Hematopoietic multipotent progenitor cell (in vitro differentiated cells): ENCODE results near the gene CETN3. TPM values are rescaled to one million over a fixed set of nuclear protein-coding genes. Genes with fewer than 3 reads are reported as not detected.
"Not testable (repeated sequence)": the region's sequence is repeated elsewhere in the genome, so short reads cannot be mapped to it uniquely, and the experiment has no call there.

Source experiments
- DNase-seq, 3 donors: peaks; one replicate each; pipeline ENCODE4 v3.0.0-alpha.2; 2011 to 2015; ENCODE audit warnings: low read depth in 2 of 3, low spot score in 2 of 3
- total RNA-seq: library from RNA; depleted of rRNA; stranded (reverse); fragments of >200 nt; gene quantifications from one replicate; pipeline ENCODE4 v1.2.3, GENCODE V29; 2012

The CETN3 gene
- total RNA-seq, 1 donor: 0.54 TPM

GRCh38 chr5:90384389-90384788, 25.2 kb downstream of the CETN3 start:
- DNase-seq: no peak

GRCh38 chr5:90383903-90384302, 25.7 kb downstream of the CETN3 start:
- no peak for DNase-seq

- no peak for DNase-seq
These were observed 28.2 kb downstream of the CETN3 start for GRCh38 chr5:90381213-90381929.

GRCh38 chr5:90379652-90380051, 29.9 kb downstream of the CETN3 start:
- no peak for DNase-seq

- no peak for DNase-seq
These were observed 30.8 kb downstream of the CETN3 start for GRCh38 chr5:90378752-90379151.

GRCh38 chr5:90371269-90371668, 38.3 kb downstream of the CETN3 start:
- DNase-seq: not testable (repeated sequence)

- no peak for DNase-seq
These were observed 40.9 kb downstream of the CETN3 start for GRCh38 chr5:90368454-90369246.

GRCh38 chr5:90367879-90368278, 41.7 kb downstream of the CETN3 start:
- DNase-seq: no peak

GRCh38 chr5:90366948-90367347, 42.6 kb downstream of the CETN3 start:
- DNase-seq: no peak

- no peak for DNase-seq
These were observed 44.2 kb downstream of the CETN3 start for GRCh38 chr5:90365328-90365727.

- no peak for DNase-seq
These were observed 50.3 kb downstream of the CETN3 start for GRCh38 chr5:90359073-90359920.

GRCh38 chr5:90356622-90357021, 52.9 kb downstream of the CETN3 start:
- no peak for DNase-seq

- DNase-seq: no peak
These were observed 53.4 kb downstream of the CETN3 start for GRCh38 chr5:90356176-90356575.

- DNase-seq: no peak
These were observed 53.9 kb downstream of the CETN3 start for GRCh38 chr5:90355635-90356034.

GRCh38 chr5:90353254-90353653, 56.3 kb downstream of the CETN3 start:
- no peak for DNase-seq

GRCh38 chr5:90351101-90351500, 58.5 kb downstream of the CETN3 start:
- DNase-seq: no peak

- DNase-seq: no peak
These were observed 62.1 kb downstream of the CETN3 start for GRCh38 chr5:90347462-90347861.

GRCh38 chr5:90345684-90346083, 63.9 kb downstream of the CETN3 start:
- no peak for DNase-seq

GRCh38 chr5:90344689-90345088, 64.9 kb downstream of the CETN3 start:
- no peak for DNase-seq

- not testable (repeated sequence) for DNase-seq
These were observed 65.8 kb downstream of the CETN3 start for GRCh38 chr5:90343731-90344130.

GRCh38 chr5:90342576-90342975, 67.0 kb downstream of the CETN3 start:
- DNase-seq: no peak
